SKM-1 (cell line): ENCODE data around the gene WNT2B.
"Not testable (repeated sequence)": the region's sequence is repeated elsewhere in the genome, so short reads cannot be mapped to it uniquely, and the experiment has no call there.

Experiments used
- DNase-seq: peaks from one replicate; lab custom pipeline; 2025; ENCODE audit not compliant: unreplicated experiment; lab: John Stamatoyannopoulos, UW

Gene WNT2B

GRCh38 chr1:112508278-112509004, at the start of gene WNT2B:
WNT2B (plus strand) TSS chr1:112508965; CDS start chr1:112509263, 298 bp downstream.
- no peak for DNase-seq

DNA sequence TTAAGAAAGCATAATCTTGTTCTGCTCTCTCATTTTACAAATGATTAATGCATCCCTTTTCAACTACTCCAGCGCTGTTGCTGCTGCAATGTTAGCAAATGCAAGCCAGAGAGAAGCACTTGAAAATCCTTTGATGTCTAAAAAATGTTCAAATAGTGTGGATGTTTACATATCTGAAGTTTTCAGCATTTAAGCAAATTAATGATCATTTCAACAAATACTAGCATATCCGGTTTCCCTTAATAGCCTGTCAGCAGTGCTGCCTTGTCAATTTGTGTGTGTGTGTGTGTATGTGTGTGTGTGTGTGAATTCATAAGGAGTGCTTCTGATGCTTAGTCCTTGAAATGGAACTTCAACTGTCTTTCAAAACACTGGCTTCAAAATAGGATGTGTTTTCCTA, 48.1 kb upstream of the WNT2B start:
- DNase-seq: no peak

DNA sequence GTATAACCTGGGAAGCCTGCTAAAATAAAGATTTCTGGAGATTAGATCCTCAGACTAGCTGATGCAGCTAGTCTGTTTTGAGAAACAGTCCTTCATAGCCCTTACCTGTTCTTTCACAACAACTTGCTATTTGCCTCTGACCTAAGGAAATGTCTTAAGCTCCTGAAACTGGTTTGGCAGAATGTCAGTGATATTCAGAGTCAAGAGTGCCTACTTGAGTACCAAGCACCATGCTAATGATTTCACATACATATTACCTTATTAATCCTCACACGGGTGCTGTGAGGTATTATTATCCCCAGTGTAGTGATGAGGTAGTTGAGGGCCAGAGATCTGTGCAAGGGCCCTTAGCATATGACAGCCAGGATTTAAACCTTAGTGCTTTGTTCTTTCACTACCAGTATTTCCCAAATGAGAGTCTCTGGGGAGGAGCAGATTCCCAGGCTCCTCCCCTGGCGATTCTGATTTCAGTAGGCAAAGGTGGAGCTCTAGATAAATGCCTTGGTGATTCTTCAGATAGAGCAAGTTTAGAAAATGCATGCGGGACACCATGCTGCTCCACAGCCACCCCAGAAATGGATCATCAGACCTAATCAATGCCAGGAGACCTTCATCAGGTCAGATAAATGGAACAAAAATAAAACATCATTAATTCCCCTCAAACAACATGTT, 47.4 kb upstream of the WNT2B start:
- no peak for DNase-seq

GRCh38 chr1:112462953-112463279, 45.8 kb upstream of the WNT2B start:
- no peak for DNase-seq

DNA sequence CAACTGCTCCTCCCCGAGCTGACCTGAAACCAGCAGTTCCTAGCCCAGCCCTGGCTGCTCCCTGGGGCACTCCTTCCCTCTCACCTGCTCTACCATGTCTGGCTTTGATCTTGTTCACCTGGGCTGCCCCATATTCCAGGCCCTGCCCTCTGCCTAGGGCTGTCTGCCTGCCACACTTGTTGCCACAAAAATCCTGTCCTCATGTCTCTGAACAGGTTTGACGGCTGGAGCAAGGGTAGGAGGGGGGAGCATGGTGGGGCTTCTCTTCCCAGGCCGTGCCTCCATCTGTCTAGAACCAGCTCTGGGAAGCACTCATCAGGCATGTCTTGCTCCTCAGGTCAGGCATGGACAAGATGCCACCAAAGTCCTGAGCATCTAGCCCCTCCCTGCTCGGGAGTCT, 44.3 kb upstream of the WNT2B start:
- DNase-seq: no peak

DNA sequence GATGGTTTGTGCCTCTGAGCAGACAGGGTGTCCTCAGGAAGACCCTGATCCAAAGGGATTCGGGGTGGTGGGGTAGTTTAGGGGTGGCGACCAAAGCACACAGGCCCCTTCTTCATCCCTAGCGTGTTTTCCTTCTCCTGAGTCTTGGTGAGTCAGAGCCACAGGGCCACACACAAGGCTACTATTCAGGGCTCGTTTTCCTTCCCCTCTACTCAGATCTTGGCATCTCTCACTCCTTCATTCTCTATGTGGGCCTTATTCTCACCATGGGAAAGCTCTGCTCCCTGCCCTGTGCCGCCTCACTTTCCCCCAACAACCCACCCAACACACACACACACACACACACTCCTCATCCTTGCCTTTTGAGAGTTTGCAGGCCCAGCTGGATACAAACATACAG, 43.6 kb upstream of the WNT2B start:
- no peak for DNase-seq

- DNase-seq: peak; percentile 89
Measured at GRCh38 chr1:112466078-112466660, 42.6 kb upstream of the WNT2B start.

- not testable (repeated sequence) for DNase-seq
Measured at GRCh38 chr1:112470324-112470723, 38.4 kb upstream of the WNT2B start.

DNA sequence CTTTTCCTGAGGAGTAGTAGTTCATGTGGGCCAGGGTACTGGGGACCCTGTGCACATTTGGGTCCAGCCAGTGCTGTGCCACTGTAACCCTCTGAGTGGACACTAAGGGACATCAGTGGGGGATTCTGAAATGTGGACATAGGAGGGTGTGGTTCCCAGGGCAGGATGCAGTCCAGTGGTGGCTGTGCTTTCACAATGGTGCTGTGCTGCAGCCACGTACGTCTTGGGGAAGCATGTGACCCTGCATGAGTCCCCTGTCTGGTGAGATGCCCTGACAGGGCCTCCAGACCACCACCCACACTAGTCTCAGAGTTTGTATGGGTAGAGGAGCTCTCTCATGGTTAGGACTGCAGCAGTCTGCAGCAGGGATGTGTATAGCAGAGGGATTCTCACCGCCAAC, 37.8 kb upstream of the WNT2B start:
- DNase-seq: no peak

- no peak for DNase-seq
Measured at GRCh38 chr1:112472142-112472541, 36.6 kb upstream of the WNT2B start.

DNA sequence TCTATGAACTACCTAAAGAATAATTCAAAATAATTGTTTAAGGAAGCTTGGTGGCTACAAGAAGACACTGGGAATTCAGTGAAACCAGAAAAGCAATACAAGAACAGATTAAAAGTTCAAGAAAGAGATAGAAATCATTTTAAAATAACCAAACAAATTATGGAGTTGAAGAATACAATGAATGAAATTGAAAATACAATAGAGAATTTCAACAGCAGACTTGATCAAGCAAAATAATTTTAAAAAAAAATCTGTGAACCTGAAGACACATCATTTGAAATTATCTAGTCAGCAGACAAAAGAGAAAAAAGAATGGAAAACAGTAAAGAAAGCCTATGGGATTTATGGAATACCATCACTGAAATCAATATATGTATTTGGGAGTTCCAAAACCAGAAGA, 31.2 kb upstream of the WNT2B start:
- no peak for DNase-seq

DNA sequence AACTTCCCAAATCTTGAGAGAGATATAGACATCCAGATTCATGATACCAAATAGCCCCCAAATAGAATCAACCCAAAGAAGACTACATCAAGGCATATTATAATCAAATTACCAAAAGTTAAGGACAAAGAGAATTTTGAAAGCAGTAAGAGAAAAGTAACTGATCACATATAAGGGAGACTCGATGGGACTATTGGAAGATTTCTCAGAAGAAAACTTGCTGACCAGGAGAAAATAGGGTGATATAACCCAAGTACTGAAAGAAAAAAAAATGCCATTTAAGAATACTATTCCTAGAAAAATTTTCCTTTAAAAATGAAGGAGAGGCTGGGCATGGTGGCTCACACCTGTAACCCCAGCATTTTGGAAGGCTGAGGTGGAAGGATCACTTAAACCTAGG, 30.5 kb upstream of the WNT2B start:
- DNase-seq: no peak

DNA sequence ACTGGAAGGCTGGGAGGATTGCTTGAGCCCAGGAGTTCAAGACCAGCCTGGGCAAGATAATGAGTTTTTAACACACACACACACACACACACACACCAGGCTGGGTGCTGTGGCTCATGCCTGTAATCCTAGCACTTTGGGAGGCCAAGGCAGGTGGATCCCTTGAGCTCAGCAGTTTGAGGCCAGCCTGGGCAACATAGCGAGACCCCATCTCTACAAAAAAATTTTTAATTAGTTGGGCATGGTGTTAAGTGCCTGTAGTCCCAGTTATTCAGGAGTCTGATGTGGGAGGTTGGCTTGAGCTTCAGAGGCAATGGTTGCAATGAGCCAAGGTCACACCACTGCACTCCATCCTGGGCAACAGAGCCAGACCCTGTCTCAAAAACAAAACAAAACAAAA, 22.7 kb upstream of the WNT2B start:
- not testable (repeated sequence) for DNase-seq

- DNase-seq: not testable (repeated sequence)
Measured at GRCh38 chr1:112487686-112488085, 21.1 kb upstream of the WNT2B start.

DNA sequence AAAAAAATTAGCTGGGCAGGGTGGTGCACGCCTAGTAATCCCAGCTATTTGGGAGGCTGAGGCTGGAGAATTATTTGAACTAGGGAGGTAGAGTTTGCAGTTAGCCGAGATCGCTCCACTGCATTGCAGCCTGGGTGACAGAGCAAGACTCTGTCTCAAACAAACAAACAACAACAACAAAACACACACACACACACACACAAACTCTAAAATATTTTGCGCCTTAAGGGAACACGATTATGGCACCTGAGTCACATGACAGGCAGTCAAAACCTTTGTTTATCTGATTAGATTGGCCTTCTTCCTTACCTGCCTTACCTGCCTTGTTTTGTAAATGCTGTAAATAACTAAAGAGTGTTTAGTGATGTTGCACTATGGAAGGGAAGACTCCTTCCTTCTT, 20.6 kb upstream of the WNT2B start:
- DNase-seq: no peak

DNA sequence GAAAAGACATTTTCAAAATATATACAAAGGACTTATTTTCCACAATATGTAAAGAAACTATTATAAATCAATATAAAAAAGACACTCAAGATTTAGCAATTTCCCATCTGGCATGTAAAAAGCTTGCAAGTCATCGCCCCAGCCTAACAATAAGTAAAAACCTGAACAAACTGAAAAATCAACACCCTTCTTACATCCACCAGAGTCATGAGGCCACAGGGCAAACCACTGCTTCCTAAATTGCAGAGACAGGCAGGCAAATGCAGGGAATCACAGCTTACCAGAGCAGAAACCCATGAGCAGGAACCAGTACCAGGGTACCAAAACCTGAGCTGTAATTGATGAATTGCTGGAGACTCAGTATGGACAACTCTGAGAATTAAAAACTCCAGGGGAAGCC, 16.7 kb upstream of the WNT2B start:
- DNase-seq: no peak

DNA sequence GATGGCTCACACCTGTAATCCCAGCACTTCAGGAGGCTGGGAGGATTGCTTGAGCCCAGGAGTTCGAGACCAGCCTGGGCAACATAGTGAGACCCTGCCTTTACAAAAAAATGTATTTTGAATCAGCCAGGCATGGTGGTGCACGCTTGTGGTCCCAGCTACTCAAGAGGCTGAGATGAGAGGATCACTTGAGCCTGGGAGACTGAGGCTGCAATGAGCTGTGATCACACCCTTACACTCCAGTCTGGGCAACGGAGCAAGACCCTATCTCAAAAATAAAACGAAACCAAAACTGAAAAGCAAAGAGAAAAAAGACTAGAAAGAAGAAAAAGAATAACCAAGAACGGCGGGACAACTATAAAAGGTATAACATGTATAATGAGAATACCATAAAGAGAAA, 15.4 kb upstream of the WNT2B start:
- no peak for DNase-seq

DNA sequence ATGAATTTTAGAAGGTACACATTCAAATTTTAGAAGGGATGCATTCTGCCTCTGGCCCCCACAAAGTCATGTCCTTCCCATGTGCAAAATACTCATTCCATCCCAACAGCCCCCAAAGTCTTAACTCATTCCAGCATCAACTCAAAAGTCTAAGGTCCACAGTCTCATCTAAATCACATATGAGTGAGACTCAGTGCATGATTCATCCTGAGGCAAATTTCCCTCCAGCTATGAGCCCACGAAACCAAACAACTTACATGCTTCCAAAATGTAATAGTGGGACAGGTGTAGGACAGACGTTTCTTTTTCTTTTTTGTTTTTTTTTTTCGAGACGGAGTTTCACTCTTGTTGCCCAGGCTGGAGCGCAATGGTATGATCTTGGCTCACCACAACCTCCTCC, 12.5 kb upstream of the WNT2B start:
- DNase-seq: no peak

- no peak for DNase-seq
Measured at GRCh38 chr1:112501810-112502641, 6.7 kb upstream of the WNT2B start.

GRCh38 chr1:112502826-112503225, 5.9 kb upstream of the WNT2B start:
- no peak for DNase-seq

DNA sequence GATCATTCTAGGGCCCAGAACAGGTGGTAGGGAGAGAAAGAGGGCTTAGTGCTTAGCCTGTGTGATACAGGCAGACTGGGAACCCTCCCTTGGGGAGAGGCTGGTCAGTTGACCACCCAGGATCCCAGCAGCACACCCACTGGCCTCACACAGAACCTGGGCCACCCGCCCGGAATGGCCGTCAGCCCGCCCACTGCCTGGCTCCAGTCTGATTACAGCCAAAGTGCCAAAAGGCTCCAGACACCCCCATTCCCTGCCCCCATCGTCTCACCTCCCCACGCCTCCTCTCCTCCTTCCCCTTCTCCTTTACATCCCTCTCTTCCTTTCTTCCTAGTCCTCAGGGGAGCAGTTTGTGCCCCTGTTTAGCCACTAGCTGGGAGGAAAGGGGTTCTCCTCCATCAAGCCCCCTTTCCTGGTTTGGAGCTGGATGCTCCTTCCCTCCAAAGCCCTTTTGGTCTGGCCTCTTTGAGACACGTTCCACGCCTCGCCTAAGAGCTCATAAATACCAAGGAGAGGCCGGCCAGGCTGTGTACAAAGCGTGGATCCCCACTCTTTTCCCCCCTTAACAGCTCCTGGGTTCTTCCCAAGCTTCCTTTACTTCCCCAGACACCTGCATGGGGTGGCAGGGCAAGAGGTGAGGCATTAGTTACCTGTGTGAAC, 4.6 kb upstream of the WNT2B start:
- DNase-seq: no peak
